HEK293 (cell line): ENCODE measurements around the gene AMMECR1L.

ENCODE experiments used
- SETDB1 ChIP-seq: IDR thresholded peaks from one replicate; pipeline ENCODE4 v1.6.1; 2017; ENCODE audit warnings: mild to moderate bottlenecking, low read length, moderate library complexity, mixed read lengths; ENCODE audit not compliant: insufficient read length
- SP7 ChIP-seq: fragments of 450-650 bp; formaldehyde crosslinking; IDR thresholded peaks from 2 replicates; pipeline ENCODE4 v1.5.1; 2016; ENCODE audit warnings: missing biosample characterization, missing genetic modification characterization
- ZNF133 ChIP-seq: fragments of 450-650 bp; formaldehyde crosslinking; IDR thresholded peaks from 2 replicates; pipeline ENCODE4 v1.5.1; 2016; ENCODE audit warnings: missing biosample characterization, missing genetic modification characterization
- ZNF157 ChIP-seq: fragments of 450-650 bp; formaldehyde crosslinking; IDR thresholded peaks from 2 replicates; pipeline ENCODE4 v1.5.1; 2016; ENCODE audit warnings: missing biosample characterization, missing genetic modification characterization
- ZNF184 ChIP-seq: fragments of 450-650 bp; IDR thresholded peaks from 2 replicates; pipeline ENCODE4 v1.5.1; 2018; ENCODE audit warnings: missing biosample characterization, mild to moderate bottlenecking, missing genetic modification characterization
- ZNF248 ChIP-seq: fragments of 450-650 bp; formaldehyde crosslinking; IDR thresholded peaks from 2 replicates; pipeline ENCODE4 v1.5.1; 2017; ENCODE audit warnings: missing biosample characterization, missing genetic modification characterization
- TF ChIP-seq, protein P1 (sequence below): fragments of 450-650 bp; formaldehyde crosslinking; IDR thresholded peaks from 2 replicates; pipeline ENCODE4 v1.5.1; 2016; ENCODE audit warnings: missing biosample characterization, missing genetic modification characterization
- TF ChIP-seq, protein P2 (sequence below): fragments of 450-650 bp; formaldehyde crosslinking; IDR thresholded peaks from 2 replicates; pipeline ENCODE4 v1.5.1; 2016; ENCODE audit warnings: missing biosample characterization, missing genetic modification characterization
- TF ChIP-seq, protein P3 (sequence below): fragments of 450-650 bp; formaldehyde crosslinking; optimal IDR thresholded peaks from 2 replicates; pipeline ENCODE3; 2016; ENCODE audit warnings: missing biosample characterization, mild to moderate bottlenecking, missing genetic modification characterization

DNA sequence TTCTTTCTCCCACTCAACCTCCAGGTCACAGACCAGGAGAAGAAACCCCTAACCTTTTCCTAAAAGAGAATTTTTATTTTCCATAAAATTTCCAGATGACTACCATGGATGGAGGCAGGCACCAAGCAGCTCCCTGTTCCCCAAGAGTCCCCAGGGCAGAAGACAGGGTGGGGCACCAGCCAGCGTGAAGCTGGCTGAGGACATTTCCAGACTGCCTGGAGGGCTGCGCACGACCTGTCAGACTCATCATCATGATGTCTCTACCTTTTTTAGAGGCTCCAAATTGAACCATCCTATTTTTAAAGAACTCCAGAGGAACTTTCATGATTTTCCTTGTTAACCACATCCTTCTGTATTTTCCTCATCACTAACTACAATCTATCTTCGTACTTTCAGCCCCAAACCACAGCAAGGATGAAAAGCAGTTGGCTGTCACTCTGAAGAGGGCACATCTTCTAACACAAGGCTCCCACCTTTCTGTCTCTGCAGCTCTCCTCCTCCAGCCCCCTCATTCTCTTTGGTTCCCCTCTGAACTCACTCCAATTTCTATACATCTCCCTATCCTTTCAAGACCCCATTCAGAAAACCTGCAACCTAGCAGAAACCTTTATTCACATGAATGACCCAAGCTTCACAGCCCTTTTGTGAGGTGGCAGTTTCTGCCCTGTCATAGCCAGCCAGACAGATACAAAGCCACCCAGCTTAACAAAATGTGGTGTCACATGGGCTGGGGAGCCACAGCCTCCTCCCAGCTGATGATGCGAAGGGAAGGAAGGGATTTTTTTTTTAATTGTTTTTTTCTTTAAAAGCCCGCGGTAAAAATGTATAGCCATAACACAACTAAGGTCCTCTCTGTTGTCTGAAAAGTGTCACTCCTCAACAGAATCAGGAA is 11.1 kb downstream of the AMMECR1L start:
- TF ChIP-seq, protein P1, sequence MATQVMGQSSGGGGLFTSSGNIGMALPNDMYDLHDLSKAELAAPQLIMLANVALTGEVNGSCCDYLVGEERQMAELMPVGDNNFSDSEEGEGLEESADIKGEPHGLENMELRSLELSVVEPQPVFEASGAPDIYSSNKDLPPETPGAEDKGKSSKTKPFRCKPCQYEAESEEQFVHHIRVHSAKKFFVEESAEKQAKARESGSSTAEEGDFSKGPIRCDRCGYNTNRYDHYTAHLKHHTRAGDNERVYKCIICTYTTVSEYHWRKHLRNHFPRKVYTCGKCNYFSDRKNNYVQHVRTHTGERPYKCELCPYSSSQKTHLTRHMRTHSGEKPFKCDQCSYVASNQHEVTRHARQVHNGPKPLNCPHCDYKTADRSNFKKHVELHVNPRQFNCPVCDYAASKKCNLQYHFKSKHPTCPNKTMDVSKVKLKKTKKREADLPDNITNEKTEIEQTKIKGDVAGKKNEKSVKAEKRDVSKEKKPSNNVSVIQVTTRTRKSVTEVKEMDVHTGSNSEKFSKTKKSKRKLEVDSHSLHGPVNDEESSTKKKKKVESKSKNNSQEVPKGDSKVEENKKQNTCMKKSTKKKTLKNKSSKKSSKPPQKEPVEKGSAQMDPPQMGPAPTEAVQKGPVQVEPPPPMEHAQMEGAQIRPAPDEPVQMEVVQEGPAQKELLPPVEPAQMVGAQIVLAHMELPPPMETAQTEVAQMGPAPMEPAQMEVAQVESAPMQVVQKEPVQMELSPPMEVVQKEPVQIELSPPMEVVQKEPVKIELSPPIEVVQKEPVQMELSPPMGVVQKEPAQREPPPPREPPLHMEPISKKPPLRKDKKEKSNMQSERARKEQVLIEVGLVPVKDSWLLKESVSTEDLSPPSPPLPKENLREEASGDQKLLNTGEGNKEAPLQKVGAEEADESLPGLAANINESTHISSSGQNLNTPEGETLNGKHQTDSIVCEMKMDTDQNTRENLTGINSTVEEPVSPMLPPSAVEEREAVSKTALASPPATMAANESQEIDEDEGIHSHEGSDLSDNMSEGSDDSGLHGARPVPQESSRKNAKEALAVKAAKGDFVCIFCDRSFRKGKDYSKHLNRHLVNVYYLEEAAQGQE (tag by site-specific recombination): no peak
- TF ChIP-seq, protein P2, sequence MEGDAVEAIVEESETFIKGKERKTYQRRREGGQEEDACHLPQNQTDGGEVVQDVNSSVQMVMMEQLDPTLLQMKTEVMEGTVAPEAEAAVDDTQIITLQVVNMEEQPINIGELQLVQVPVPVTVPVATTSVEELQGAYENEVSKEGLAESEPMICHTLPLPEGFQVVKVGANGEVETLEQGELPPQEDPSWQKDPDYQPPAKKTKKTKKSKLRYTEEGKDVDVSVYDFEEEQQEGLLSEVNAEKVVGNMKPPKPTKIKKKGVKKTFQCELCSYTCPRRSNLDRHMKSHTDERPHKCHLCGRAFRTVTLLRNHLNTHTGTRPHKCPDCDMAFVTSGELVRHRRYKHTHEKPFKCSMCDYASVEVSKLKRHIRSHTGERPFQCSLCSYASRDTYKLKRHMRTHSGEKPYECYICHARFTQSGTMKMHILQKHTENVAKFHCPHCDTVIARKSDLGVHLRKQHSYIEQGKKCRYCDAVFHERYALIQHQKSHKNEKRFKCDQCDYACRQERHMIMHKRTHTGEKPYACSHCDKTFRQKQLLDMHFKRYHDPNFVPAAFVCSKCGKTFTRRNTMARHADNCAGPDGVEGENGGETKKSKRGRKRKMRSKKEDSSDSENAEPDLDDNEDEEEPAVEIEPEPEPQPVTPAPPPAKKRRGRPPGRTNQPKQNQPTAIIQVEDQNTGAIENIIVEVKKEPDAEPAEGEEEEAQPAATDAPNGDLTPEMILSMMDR (tag by site-specific recombination): no peak
- TF ChIP-seq ZNF133 (tag by site-specific recombination): no peak
- no peak for TF ChIP-seq ZNF184 (tag by site-specific recombination)
- no peak for TF ChIP-seq ZNF248 (tag by site-specific recombination)
- TF ChIP-seq ZNF157: no peak
- TF ChIP-seq SP7 (tag by site-specific recombination): no peak
- TF ChIP-seq, protein P3, sequence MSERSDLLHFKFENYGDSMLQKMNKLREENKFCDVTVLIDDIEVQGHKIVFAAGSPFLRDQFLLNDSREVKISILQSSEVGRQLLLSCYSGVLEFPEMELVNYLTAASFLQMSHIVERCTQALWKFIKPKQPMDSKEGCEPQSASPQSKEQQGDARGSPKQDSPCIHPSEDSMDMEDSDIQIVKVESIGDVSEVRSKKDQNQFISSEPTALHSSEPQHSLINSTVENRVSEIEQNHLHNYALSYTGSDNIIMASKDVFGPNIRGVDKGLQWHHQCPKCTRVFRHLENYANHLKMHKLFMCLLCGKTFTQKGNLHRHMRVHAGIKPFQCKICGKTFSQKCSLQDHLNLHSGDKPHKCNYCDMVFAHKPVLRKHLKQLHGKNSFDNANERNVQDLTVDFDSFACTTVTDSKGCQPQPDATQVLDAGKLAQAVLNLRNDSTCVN: no peak
- no peak for TF ChIP-seq SETDB1
